Hepatocyte (in vitro differentiated cells): ENCODE measurements around the gene ITGA8. TPM values are rescaled to one million over a fixed set of nuclear protein-coding genes. Genes with fewer than 3 reads are reported as not detected.
"Not testable (repeated sequence)": the region's sequence is repeated elsewhere in the genome, so short reads cannot be mapped to it uniquely, and the experiment has no call there.

Experiments used
- DNase-seq: peaks from one replicate; pipeline ENCODE4 v3.0.0-alpha.2; 2016; ENCODE audit warnings: low spot score
- H2AFZ ChIP-seq: fragments of 200-600 bp; sonication (generic); 2 replicates; pipeline ENCODE4 v1.6.0; 2016; ENCODE audit warnings: antibody characterized with exemption, mild to moderate bottlenecking
- H3K27ac ChIP-seq: fragments of 200-600 bp; sonication (generic); 2 replicates; pipeline ENCODE4 v1.5.1; 2016; ENCODE audit warnings: mild to moderate bottlenecking
- H3K27me3 ChIP-seq: fragments of 200-600 bp; sonication (generic); 2 replicates; pipeline ENCODE4 v1.6.1; 2016
- H3K36me3 ChIP-seq: fragments of 200-600 bp; sonication (generic); replicated peaks from 2 replicates; pipeline ENCODE4 v1.5.1; 2016; ENCODE audit warnings: low read depth; ENCODE audit not compliant: insufficient read depth
- H3K4me1 ChIP-seq: fragments of 200-600 bp; sonication (generic); 2 replicates; pipeline ENCODE4 v1.5.1; 2016; ENCODE audit warnings: mild to moderate bottlenecking, moderate library complexity; ENCODE audit not compliant: insufficient read depth
- H3K4me2 ChIP-seq: fragments of 200-600 bp; sonication (generic); 2 replicates; pipeline ENCODE4 v1.6.0; 2016
- H3K4me3 ChIP-seq: fragments of 200-600 bp; sonication (generic); 2 replicates; pipeline ENCODE4 v1.5.1; 2016; ENCODE audit warnings: mild to moderate bottlenecking
- H3K79me2 ChIP-seq: fragments of 200-600 bp; sonication (generic); 2 replicates; pipeline ENCODE4 v1.6.0; 2017; ENCODE audit warnings: mild to moderate bottlenecking
- H3K9me2 ChIP-seq: fragments of 200-600 bp; sonication (generic); replicated peaks from 2 replicates; pipeline ENCODE4 v1.6.0; 2017; ENCODE audit warnings: mild to moderate bottlenecking; ENCODE audit not compliant: insufficient read depth
- H3K9me3 ChIP-seq: fragments of 200-600 bp; sonication (generic); 2 replicates; pipeline ENCODE4 v1.5.1; 2016; ENCODE audit warnings: low read depth, mild to moderate bottlenecking
- H4K20me1 ChIP-seq: fragments of 200-600 bp; sonication (generic); 2 replicates; pipeline ENCODE4 v1.6.0; 2016; ENCODE audit warnings: mild to moderate bottlenecking; ENCODE audit not compliant: insufficient read depth, poor library complexity, severe bottlenecking
- CTCF ChIP-seq: fragments of 200-600 bp; sonication (generic); IDR thresholded peaks from 2 replicates; pipeline ENCODE4 v1.5.1; 2016; ENCODE audit warnings: antibody characterized with exemption, mild to moderate bottlenecking; ENCODE audit not compliant: poor library complexity
- EZH2 ChIP-seq: fragments of 200-600 bp; sonication (generic); IDR thresholded peaks from 2 replicates; pipeline ENCODE4 v1.6.1; 2016; ENCODE audit warnings: antibody characterized with exemption, mild to moderate bottlenecking, borderline replicate concordance
- EZH2phosphoT487 ChIP-seq: fragments of 200-600 bp; sonication (generic); IDR thresholded peaks from one replicate; pipeline ENCODE4 v1.6.1; 2018; ENCODE audit warnings: antibody characterized with exemption, mild to moderate bottlenecking, low read depth, moderate library complexity; ENCODE audit not compliant: unreplicated experiment, severe bottlenecking
- WGBS: methylation state at CpG from one replicate; pipeline ENCODE4 v1.1.6; 2016; ENCODE audit warnings: low lambda C conversion rate; ENCODE audit errors: missing lambda C conversion rate; 5-methylcytosine and 5-hydroxymethylcytosine counted together
- polyA plus RNA-seq: library from polyadenylated mRNA; unstranded; fragments of >200 nt; fragmentation: Nextera tagmentation; extraction: Ambion mirVana; gene quantifications from 2 replicates; pipeline ENCODE4 v1.2.1, GENCODE V29; 2016
- total RNA-seq: library from RNA; depleted of rRNA; stranded (reverse); fragments of >200 nt; gene quantifications from 2 replicates; pipeline ENCODE4 v1.2.3, GENCODE V29; 2014

Gene ITGA8
- total and polyA plus RNA-seq, 2 experiments from 2014 or later = 2.9 to 16.8 TPM

GRCh38 chr10:15478950-15479349, 240.8 kb downstream of the ITGA8 start:
- no peak overlapping the region for H3K27ac ChIP-seq
- no peak for TF ChIP-seq EZH2phosphoT487

GRCh38 chr10:15478429-15478828, 241.3 kb downstream of the ITGA8 start:
- Histone ChIP-seq H3K36me3 (no peaks in the 10 kb centered on the region), H3K4me3 (no peak overlapping the region), H4K20me1 (no peaks in the 10 kb centered on the region), H3K27ac (no peak overlapping the region), H3K27me3 (no peaks in the 10 kb centered on the region), H3K9me3 (no peaks in the 10 kb centered on the region), H2AFZ (no peak overlapping the region), H3K9me2 (no peaks in the 10 kb centered on the region), H3K4me2 (no peak overlapping the region), H3K79me2 (no peaks in the 10 kb centered on the region), H3K4me1 (no peaks in the 10 kb centered on the region)
- DNase-seq = no peak
- WGBS = 46% methylated on average over 6 of the region's 6 CpGs
- TF ChIP-seq EZH2 (no peak), EZH2phosphoT487 (no peak), CTCF (no peak)

More at GRCh38 chr10:15478950-15479349, 240.8 kb downstream of the ITGA8 start:
- no peak overlapping the region for H2AFZ ChIP-seq
- H3K9me2 ChIP-seq = no peaks in the 10 kb centered on the region
- no peaks in the 10 kb centered on the region for H3K4me1 ChIP-seq
- H3K4me2 ChIP-seq = no peak overlapping the region
- no peaks in the 10 kb centered on the region for H4K20me1 ChIP-seq
- no peak for DNase-seq
- H3K27me3 ChIP-seq = no peaks in the 10 kb centered on the region
- H3K9me3 ChIP-seq = no peaks in the 10 kb centered on the region
- H3K4me3 ChIP-seq = no peak overlapping the region
- no peaks in the 10 kb centered on the region for H3K79me2 ChIP-seq
- 63% methylated on average over 2 of the region's 2 CpGs for WGBS
- H3K36me3 ChIP-seq = no peaks in the 10 kb centered on the region

GRCh38 chr10:15476337-15476736, 243.4 kb downstream of the ITGA8 start:
- WGBS = 95% methylated on average over 4 of the region's 4 CpGs
- no peak for TF ChIP-seq EZH2
- no peak for TF ChIP-seq CTCF
- no peak for TF ChIP-seq EZH2phosphoT487
- Histone ChIP-seq H3K9me3 (no peaks in the 10 kb centered on the region), H3K4me3 (no peak overlapping the region), H3K79me2 (no peaks in the 10 kb centered on the region), H3K27ac (no peak overlapping the region), H4K20me1 (no peaks in the 10 kb centered on the region), H3K9me2 (no peaks in the 10 kb centered on the region), H2AFZ (no peak overlapping the region), H3K36me3 (no peaks in the 10 kb centered on the region), H3K4me1 (peaks cover 12% of the 10 kb centered on the region), H3K4me2 (no peak overlapping the region), H3K27me3 (no peaks in the 10 kb centered on the region)
- DNase-seq = no peak

GRCh38 chr10:15475439-15475838, 244.3 kb downstream of the ITGA8 start:
- not testable (repeated sequence) for H3K27ac ChIP-seq, H3K27me3 ChIP-seq, H3K79me2 ChIP-seq, H3K4me2 ChIP-seq, H3K36me3 ChIP-seq, H2AFZ ChIP-seq, DNase-seq, H3K9me2 ChIP-seq, H3K9me3 ChIP-seq, H3K4me3 ChIP-seq, H4K20me1 ChIP-seq
- H3K4me1 ChIP-seq = peaks cover 12% of the 10 kb centered on the region

- Histone ChIP-seq H3K9me3 (no peaks in the 10 kb centered on the region), H3K4me3 (no peak overlapping the region), H3K36me3 (no peaks in the 10 kb centered on the region), H2AFZ (no peak overlapping the region), H3K27me3 (no peaks in the 10 kb centered on the region), H4K20me1 (no peaks in the 10 kb centered on the region), H3K4me2 (no peak overlapping the region), H3K79me2 (no peaks in the 10 kb centered on the region), H3K9me2 (no peaks in the 10 kb centered on the region), H3K4me1 (peaks cover 12% of the 10 kb centered on the region), H3K27ac (no peak overlapping the region)
- TF ChIP-seq CTCF (no peak), EZH2phosphoT487 (no peak), EZH2 (no peak)
- 90% methylated on average over 2 of the region's 2 CpGs for WGBS
- no peak for DNase-seq
These were observed 245.1 kb downstream of the ITGA8 start for GRCh38 chr10:15474671-15475070.
